Keratinocyte (primary cell): Measurements from ENCODE around the gene ZNF460. TPM values are rescaled to one million over a fixed set of nuclear protein-coding genes. Genes with fewer than 3 reads are reported as not detected.

Source experiments
- DNase-seq: peaks from one replicate; pipeline ENCODE4 v3.0.0-alpha.2; 2011; ENCODE audit warnings: low read depth, missing footprints, low spot score
- FAIRE-seq: peaks from 2 replicates; lab custom pipeline; 2011; peaks lifted over from hg19 to GRCh38; lab: Jason Lieb, UNC
- H2AFZ ChIP-seq: 2 replicates; pipeline ENCODE4 v1.6.0; 2012; ENCODE audit warnings: low read length, control low read depth, inconsistent platforms; ENCODE audit not compliant: control insufficient read depth
- H3K27ac ChIP-seq: 2 replicates; pipeline ENCODE4 v1.5.1; 2011; ENCODE audit warnings: low read length; ENCODE audit not compliant: control insufficient read depth, insufficient read depth
- H3K27me3 ChIP-seq: 3 replicates; pipeline ENCODE4 v1.6.0; 2011; ENCODE audit warnings: low read length; ENCODE audit not compliant: control insufficient read depth, insufficient read depth; ENCODE audit errors: extremely low read depth
- H3K36me3 ChIP-seq, 2 experiments: 2 replicates in 1 of 2; 3 replicates in 1 of 2; pipeline ENCODE4 v1.5.1; 2011; ENCODE audit warnings: low read length in 2 of 2, mild to moderate bottlenecking in 1 of 2; ENCODE audit not compliant: control insufficient read depth in 2 of 2, insufficient read depth in 2 of 2; ENCODE audit errors: extremely low read depth in 1 of 2
- H3K4me1 ChIP-seq: 3 replicates; pipeline ENCODE4 v1.5.1; 2011; ENCODE audit warnings: low read length; ENCODE audit not compliant: control insufficient read depth, insufficient read depth; ENCODE audit errors: extremely low read depth
- H3K4me2 ChIP-seq: 3 replicates; pipeline ENCODE4 v1.6.0; 2011; ENCODE audit warnings: low read depth, low read length; ENCODE audit not compliant: control insufficient read depth, insufficient read depth; ENCODE audit errors: extremely low read depth
- H3K4me3 ChIP-seq, 3 experiments: fragments of 200-600 bp in 1 of 3; sonication (generic) in 1 of 3; 2 replicates in 2 of 3; 3 replicates in 1 of 3; pipeline ENCODE4 v1.5.1; 2011 to 2016; ENCODE audit warnings: low read length in 3 of 3, mild to moderate bottlenecking in 3 of 3, control low read depth in 2 of 3, inconsistent platforms in 1 of 3, low read depth in 1 of 3, mixed read lengths in 1 of 3, mixed run types in 1 of 3, moderate library complexity in 1 of 3; ENCODE audit not compliant: control insufficient read depth in 2 of 3, insufficient read depth in 2 of 3; ENCODE audit errors: extremely low read depth in 1 of 3
- H3K79me2 ChIP-seq: 2 replicates; pipeline ENCODE4 v1.6.0; 2012; ENCODE audit warnings: low read length; ENCODE audit not compliant: control insufficient read depth, insufficient read depth
- H3K9ac ChIP-seq: 3 replicates; pipeline ENCODE4 v1.6.0; 2011; ENCODE audit warnings: low read length; ENCODE audit not compliant: control insufficient read depth, insufficient read depth; ENCODE audit errors: extremely low read depth
- H3K9me1 ChIP-seq: 3 replicates; pipeline ENCODE4 v1.6.0; 2011; ENCODE audit warnings: low read length; ENCODE audit not compliant: control insufficient read depth, insufficient read depth; ENCODE audit errors: extremely low read depth
- H3K9me3 ChIP-seq: 2 replicates; pipeline ENCODE4 v1.5.1; 2012; ENCODE audit warnings: low read depth, low read length; ENCODE audit not compliant: control insufficient read depth
- H4K20me1 ChIP-seq: 3 replicates; pipeline ENCODE4 v1.6.0; 2011; ENCODE audit warnings: low read length; ENCODE audit not compliant: control insufficient read depth, insufficient read depth; ENCODE audit errors: extremely low read depth
- CTCF ChIP-seq, 3 experiments: IDR thresholded peaks in 1 of 3; conservative IDR thresholded peaks in 1 of 3; optimal IDR thresholded peaks in 1 of 3; 2 replicates in 2 of 3; 3 replicates in 1 of 3; pipeline versions ENCODE3 to v1.5.1; 2011; ENCODE audit warnings: low read length in 3 of 3, mild to moderate bottlenecking in 3 of 3, moderate library complexity in 2 of 3, control low read depth in 1 of 3, inconsistent platforms in 1 of 3; ENCODE audit not compliant: insufficient read depth in 2 of 3; ENCODE audit errors: extremely low read depth in 1 of 3
- EZH2 ChIP-seq: IDR thresholded peaks from one replicate; pipeline ENCODE4 v1.6.1; 2012; ENCODE audit warnings: inconsistent platforms, mild to moderate bottlenecking, low read length, moderate library complexity
- dilution Hi-C: fragments of 300-500 bp; cut with MboI; formaldehyde crosslinking; loops from one replicate; pipeline ENCODE4 v1.7.0; 2020; ENCODE audit warnings: low sequenced_read_pairs; ENCODE audit not compliant: extremely low pct_ligation_motif_present
- polyA plus RNA-seq, 5 experiments: library from polyadenylated mRNA; depleted of rRNA in 3 of 5; stranded (reverse) in 3 of 5; stranded (forward) in 1 of 5; unstranded in 1 of 5; fragments of >200 nt; gene quantifications; 1 replicate in 1 of 5; 2 replicates in 3 of 5; 3 replicates in 1 of 5; pipeline versions ENCODE4 v1.2.1 to v1.2.3, GENCODE V29; 2011 to 2012; ENCODE audit warnings: missing spikeins in 2 of 5, low read depth in 1 of 5, low replicate concordance in 1 of 5

The ZNF460 gene
- polyA plus RNA-seq, 1 donor (not counting 4 experiments of a cell fraction or from before 2014, with no cell fraction given): 10.3 TPM

GRCh38 chr19:57242821-57243220 lies 37.5 kb upstream of the ZNF460 start:
- DNase-seq: no peak
- Histone ChIP-seq H3K36me3 (peaks cover 14% of the 10 kb centered on the region in 2 experiments), H3K27ac (no peak overlapping the region), H3K79me2 (peaks cover 34% of the 10 kb centered on the region), H3K9ac (no peak overlapping the region), H3K27me3 (no peaks in the 10 kb centered on the region), H4K20me1 (no peaks in the 10 kb centered on the region), H3K4me1 (peaks cover 10% of the 10 kb centered on the region), H3K4me2 (no peak overlapping the region), H3K9me3 (no peaks in the 10 kb centered on the region), H2AFZ (no peak overlapping the region), H3K9me1 (no peaks in the 10 kb centered on the region), H3K4me3 (no peak overlapping the region)
- no peak for FAIRE-seq
- dilution Hi-C loops: no loop called here
- no peak for TF ChIP-seq CTCF (optimal IDR thresholded peaks at IDR 0.05 in 1 of 3, IDR thresholded peaks at IDR 0.05 in 1 of 3, conservative IDR thresholded peaks at IDR 0.05 in 1 of 3; ENCODE audit: extremely low read depth in 1 of 3, insufficient read depth in 2 of 3, low read length in 3 of 3)
- no peak for TF ChIP-seq EZH2

GRCh38 chr19:57244513-57244912 lies 35.8 kb upstream of the ZNF460 start:
- Histone ChIP-seq H3K9ac (no peak overlapping the region), H3K9me1 (no peaks in the 10 kb centered on the region), H3K27ac (no peak overlapping the region), H3K79me2 (peaks cover 34% of the 10 kb centered on the region), H3K36me3 (peaks cover 19 to 22% of the 10 kb centered on the region in 2 experiments), H3K27me3 (no peaks in the 10 kb centered on the region), H3K4me2 (no peak overlapping the region), H3K4me3 (no peak overlapping the region), H2AFZ (no peak overlapping the region), H3K4me1 (peaks cover 10% of the 10 kb centered on the region), H4K20me1 (no peaks in the 10 kb centered on the region), H3K9me3 (no peaks in the 10 kb centered on the region)
- dilution Hi-C loops: no loop called here
- no peak for DNase-seq
- TF ChIP-seq EZH2: no peak
- no peak for TF ChIP-seq CTCF (optimal IDR thresholded peaks at IDR 0.05 in 1 of 3, IDR thresholded peaks at IDR 0.05 in 1 of 3, conservative IDR thresholded peaks at IDR 0.05 in 1 of 3; ENCODE audit: extremely low read depth in 1 of 3, insufficient read depth in 2 of 3, low read length in 3 of 3)
- no peak for FAIRE-seq
